Parathyroid adenoma (tissue), 2 donors: ENCODE results near the gene EHD1.
A peak's percentile ranks its signal among the peaks of the same experiment; 100 is the strongest.

Source experiments
- H2AFZ ChIP-seq: fragments of 300-600 bp; sonication (generic); one replicate; pipeline ENCODE4 v1.7.0; 2017; ENCODE audit warnings: antibody characterized with exemption, mild to moderate bottlenecking
- H3K27ac ChIP-seq: fragments of 300-600 bp; sonication (generic); one replicate; pipeline ENCODE4 v1.7.0; 2017
- H3K27me3 ChIP-seq: fragments of 300-600 bp; sonication (generic); one replicate; pipeline ENCODE4 v1.7.0; 2017; ENCODE audit warnings: low read length; ENCODE audit not compliant: control insufficient read depth, insufficient read depth
- H3K36me3 ChIP-seq: fragments of 300-600 bp; sonication (generic); one replicate; pipeline ENCODE4 v1.7.0; 2017; ENCODE audit warnings: low read length; ENCODE audit not compliant: control insufficient read depth, insufficient read depth
- H3K4me1 ChIP-seq: fragments of 300-600 bp; sonication (generic); one replicate; pipeline ENCODE4 v1.7.0; 2017; ENCODE audit warnings: control low read depth
- H3K4me2 ChIP-seq: fragments of 300-600 bp; sonication (generic); one replicate; pipeline ENCODE4 v1.7.0; 2017; ENCODE audit warnings: low read length
- H3K4me3 ChIP-seq: fragments of 300-600 bp; sonication (generic); one replicate; pipeline ENCODE4 v1.7.0; 2017; ENCODE audit warnings: low read depth, low read length
- H3K79me2 ChIP-seq: fragments of 300-600 bp; sonication (generic); one replicate; pipeline ENCODE4 v1.7.0; 2017; ENCODE audit warnings: control low read depth
- H3K9ac ChIP-seq: fragments of 300-600 bp; sonication (generic); one replicate; pipeline ENCODE4 v1.7.0; 2017; ENCODE audit warnings: mild to moderate bottlenecking
- H3K9me3 ChIP-seq: fragments of 300-600 bp; sonication (generic); one replicate; pipeline ENCODE4 v1.7.0; 2017; ENCODE audit warnings: low read length; ENCODE audit not compliant: control insufficient read depth
- CTCF ChIP-seq: fragments of 300-600 bp; sonication (generic); IDR thresholded peaks from one replicate; pipeline ENCODE4 v1.7.0; 2017; ENCODE audit warnings: antibody characterized with exemption, mild to moderate bottlenecking
- donor health status: primary hyperparathyroidism.

The EHD1 gene

GRCh38 chr11:64880240-64881001, 2.0 kb upstream of the EHD1 start:
- H3K9ac ChIP-seq: no peak overlapping the region

GRCh38 chr11:64879244-64879900, 951 bp upstream of the EHD1 start:
- peak overlapping the region; percentile 83 for H2AFZ ChIP-seq
- H3K4me1 ChIP-seq: peaks cover 6% of the 10 kb centered on the region
- no peaks in the 10 kb centered on the region for H3K36me3 ChIP-seq
- H3K4me2 ChIP-seq: peak overlapping the region; percentile 86
- no peaks in the 10 kb centered on the region for H3K27me3 ChIP-seq
- H3K79me2 ChIP-seq: peaks cover 6% of the 10 kb centered on the region
- TF ChIP-seq CTCF: no peak
- peak overlapping the region; percentile 87 for H3K27ac ChIP-seq
- peak overlapping the region; percentile 28 for H3K9ac ChIP-seq
- H3K4me3 ChIP-seq: peak overlapping the region; percentile 84
- no peaks in the 10 kb centered on the region for H3K9me3 ChIP-seq

More at GRCh38 chr11:64880240-64881001, 2.0 kb upstream of the EHD1 start:
- Histone ChIP-seq H2AFZ (no peak overlapping the region), H3K4me2 (no peak overlapping the region), H3K27me3 (no peaks in the 10 kb centered on the region), H3K4me3 (no peak overlapping the region), H3K4me1 (peaks cover 6% of the 10 kb centered on the region), H3K27ac (peak overlapping the region; percentile 36), H3K79me2 (no peaks in the 10 kb centered on the region), H3K36me3 (no peaks in the 10 kb centered on the region), H3K9me3 (no peaks in the 10 kb centered on the region)
- no peak for TF ChIP-seq CTCF

GRCh38 chr11:64878223-64878493, 263 bp downstream of the EHD1 start:
- Histone ChIP-seq H3K4me3 (peak overlapping the region; percentile 84), H3K27me3 (no peaks in the 10 kb centered on the region), H2AFZ (peak overlapping the region; percentile 87), H3K27ac (peak overlapping the region; percentile 60), H3K4me2 (peak overlapping the region; percentile 92), H3K79me2 (peaks cover 7% of the 10 kb centered on the region), H3K9me3 (no peaks in the 10 kb centered on the region), H3K9ac (no peak overlapping the region), H3K4me1 (peaks cover 6% of the 10 kb centered on the region), H3K36me3 (no peaks in the 10 kb centered on the region)
- no peak for TF ChIP-seq CTCF

- Histone ChIP-seq H3K27ac (peak overlapping the region; percentile 1), H3K4me3 (peak overlapping the region; percentile 84), H2AFZ (peak overlapping the region; percentile 87), H3K4me1 (peaks cover 6% of the 10 kb centered on the region), H3K27me3 (no peaks in the 10 kb centered on the region), H3K36me3 (no peaks in the 10 kb centered on the region), H3K9ac (no peak overlapping the region), H3K79me2 (peaks cover 8% of the 10 kb centered on the region), H3K4me2 (peak overlapping the region; percentile 92), H3K9me3 (no peaks in the 10 kb centered on the region)
- TF ChIP-seq CTCF: no peak
Measured at GRCh38 chr11:64877390-64878222, 815 bp downstream of the EHD1 start.
